WTC11 (cell line): ENCODE data around the gene PKN3. TPM values are rescaled to one million over a fixed set of nuclear protein-coding genes. Genes with fewer than 3 reads are reported as not detected.

Experiments used
- AR ChIP-seq: fragments of 250-450 bp; sonication (Bioruptor Pico); IDR thresholded peaks from 2 replicates; pipeline ENCODE4 v1.9.0; 2021; ENCODE audit warnings: mild to moderate bottlenecking
- ARID4B ChIP-seq: sonication (generic); formaldehyde crosslinking; IDR thresholded peaks from 2 replicates; pipeline ENCODE4 v1.8.0; 2023; ENCODE audit warnings: missing genetic modification reagents, mild to moderate bottlenecking, borderline replicate concordance
- ATF1 ChIP-seq: sonication (generic); formaldehyde crosslinking; IDR thresholded peaks from 2 replicates; pipeline ENCODE4 v1.8.1; 2023; ENCODE audit warnings: mild to moderate bottlenecking, moderate library complexity, missing genetic modification reagents
- ATF3 ChIP-seq: sonication (generic); formaldehyde crosslinking; conservative IDR thresholded peaks from 2 replicates; pipeline ENCODE4 v1.8.1; 2022; ENCODE audit warnings: mild to moderate bottlenecking, missing genetic modification reagents
- CBFB ChIP-seq: sonication (generic); formaldehyde crosslinking; IDR thresholded peaks from 2 replicates; pipeline ENCODE4 v1.8.1; 2022; ENCODE audit warnings: mild to moderate bottlenecking, low read depth, missing genetic modification reagents
- CREB1 ChIP-seq: sonication (generic); formaldehyde crosslinking; IDR thresholded peaks from 2 replicates; pipeline ENCODE4 v1.8.0; 2023; ENCODE audit warnings: mild to moderate bottlenecking, missing genetic modification reagents
- CREM ChIP-seq: sonication (generic); formaldehyde crosslinking; IDR thresholded peaks from 2 replicates; pipeline ENCODE4 v1.8.1; 2022; ENCODE audit warnings: mild to moderate bottlenecking, missing genetic modification reagents, moderate library complexity
- EMX1 ChIP-seq: fragments of 250-450 bp; sonication (Bioruptor Pico); IDR thresholded peaks from 2 replicates; pipeline ENCODE4 v1.8.0; 2021; ENCODE audit warnings: mild to moderate bottlenecking
- ERG ChIP-seq: fragments of 250-450 bp; sonication (Bioruptor Pico); IDR thresholded peaks from 2 replicates; pipeline ENCODE4 v1.8.0; 2021; ENCODE audit warnings: mild to moderate bottlenecking
- FOXJ3 ChIP-seq: sonication (generic); formaldehyde crosslinking; IDR thresholded peaks from 2 replicates; pipeline ENCODE4 v1.9.0; 2021; ENCODE audit warnings: missing genetic modification reagents, mild to moderate bottlenecking, borderline replicate concordance
- FOXP4 ChIP-seq: sonication (generic); formaldehyde crosslinking; IDR thresholded peaks from 2 replicates; pipeline ENCODE4 v1.8.0; 2022; ENCODE audit warnings: mild to moderate bottlenecking, missing genetic modification reagents
- GABPB1 ChIP-seq: sonication (generic); formaldehyde crosslinking; IDR thresholded peaks from 2 replicates; pipeline ENCODE4 v1.8.1; 2023; ENCODE audit warnings: mild to moderate bottlenecking, missing genetic modification reagents
- HMGXB4 ChIP-seq: sonication (generic); formaldehyde crosslinking; IDR thresholded peaks from 2 replicates; pipeline ENCODE4 v1.8.1; 2023; ENCODE audit warnings: mild to moderate bottlenecking, moderate library complexity, missing genetic modification reagents
- IRF1 ChIP-seq: sonication (generic); formaldehyde crosslinking; IDR thresholded peaks from 2 replicates; pipeline ENCODE4 v1.8.0; 2023; ENCODE audit warnings: missing genetic modification reagents
- JAZF1 ChIP-seq: fragments of 250-450 bp; sonication (Bioruptor Pico); IDR thresholded peaks from 2 replicates; pipeline ENCODE4 v1.9.0; 2021; ENCODE audit warnings: moderate library complexity, mild to moderate bottlenecking, inconsistent platforms
- NFE2L1 ChIP-seq: sonication (generic); formaldehyde crosslinking; IDR thresholded peaks from 2 replicates; pipeline ENCODE4 v1.8.1; 2023; ENCODE audit warnings: missing genetic modification reagents
- NFYB ChIP-seq: sonication (generic); formaldehyde crosslinking; conservative IDR thresholded peaks from 2 replicates; pipeline ENCODE4 v1.8.0; 2022; ENCODE audit warnings: low read depth, missing genetic modification reagents
- NR3C1 ChIP-seq: sonication (generic); formaldehyde crosslinking; conservative IDR thresholded peaks from 2 replicates; pipeline ENCODE4 v1.8.1; 2023; ENCODE audit warnings: low read depth, mild to moderate bottlenecking, missing genetic modification reagents
- OVOL2 ChIP-seq: fragments of 250-450 bp; sonication (Bioruptor Pico); IDR thresholded peaks from 2 replicates; pipeline ENCODE4 v1.9.0; 2021; ENCODE audit warnings: mild to moderate bottlenecking, borderline replicate concordance
- SMAD3 ChIP-seq: sonication (generic); formaldehyde crosslinking; IDR thresholded peaks from 2 replicates; pipeline ENCODE4 v1.8.0; 2022; ENCODE audit warnings: missing genetic modification reagents, mild to moderate bottlenecking, borderline replicate concordance
- SMAD4 ChIP-seq: sonication (generic); formaldehyde crosslinking; IDR thresholded peaks from 2 replicates; pipeline ENCODE4 v1.8.0; 2022; ENCODE audit warnings: mild to moderate bottlenecking, missing genetic modification reagents
- SOX15 ChIP-seq: fragments of 250-450 bp; sonication (Bioruptor Pico); IDR thresholded peaks from 2 replicates; pipeline ENCODE4 v1.9.0; 2021; ENCODE audit warnings: mild to moderate bottlenecking
- TEAD1 ChIP-seq: sonication (generic); formaldehyde crosslinking; IDR thresholded peaks from 2 replicates; pipeline ENCODE4 v1.8.0; 2022; ENCODE audit warnings: mild to moderate bottlenecking, missing genetic modification reagents
- USF2 ChIP-seq: sonication (generic); formaldehyde crosslinking; IDR thresholded peaks from 2 replicates; pipeline ENCODE4 v1.8.1; 2023; ENCODE audit warnings: mild to moderate bottlenecking, missing genetic modification reagents, moderate library complexity
- ZNF423 ChIP-seq: fragments of 250-450 bp; sonication (Bioruptor Pico); IDR thresholded peaks from 2 replicates; pipeline ENCODE4 v2.1.2; 2022; ENCODE audit warnings: mild to moderate bottlenecking, moderate library complexity
- total RNA-seq: library from RNA; stranded (reverse); gene quantifications from 3 replicates; pipeline ENCODE4 v1.2.3, GENCODE V29; 2021

PKN3 gene
- total RNA-seq, 1 experiment from 2014 or later, result 24.1 TPM

GRCh38 chr9:128723866-128724743 lies 21.8 kb downstream of the PKN3 start, which contains the start of gene ZDHHC12 (continued):
- TF ChIP-seq AR, result no peak; the same call in 1 of the 2 replicates
- no peak for TF ChIP-seq USF2 (CRISPR knock-in tag)
- TF ChIP-seq ATF1 (CRISPR knock-in tag), result no peak
- no peak for TF ChIP-seq SOX15 (CRISPR knock-in tag)
- no peak for TF ChIP-seq ERG
- no peak for TF ChIP-seq ATF3 (CRISPR knock-in tag)
- 0 out of 2 replicates have a peak, but pooled peaks have one; percentile 17 for TF ChIP-seq FOXP4 (CRISPR knock-in tag)
- no peak for TF ChIP-seq CREB1 (CRISPR knock-in tag)
- TF ChIP-seq TEAD1 (CRISPR knock-in tag), result 0 out of 2 replicates have a peak, but pooled peaks have one; percentile 34
- TF ChIP-seq OVOL2 (CRISPR knock-in tag), result no peak
- TF ChIP-seq ZNF423 (CRISPR knock-in tag), result peak; percentile 45
- TF ChIP-seq CBFB (CRISPR knock-in tag), result no peak; the same call in 1 of the 2 replicates
- TF ChIP-seq JAZF1 (CRISPR knock-in tag), result no peak
- no peak for TF ChIP-seq SMAD4
- no peak for TF ChIP-seq NR3C1
- 0 out of 2 replicates have a peak, but pooled peaks have one; percentile 28 for TF ChIP-seq NFE2L1 (CRISPR knock-in tag)
- no peak for TF ChIP-seq ARID4B (CRISPR knock-in tag)
- TF ChIP-seq NFYB, result peak; percentile 86
- TF ChIP-seq GABPB1 (CRISPR knock-in tag), result peak; percentile 54; the same call in 1 of the 2 replicates
- no peak for TF ChIP-seq HMGXB4 (CRISPR knock-in tag)
- no peak; the same call in 1 of the 2 replicates for TF ChIP-seq CREM (CRISPR knock-in tag)
- no peak for TF ChIP-seq FOXJ3 (CRISPR knock-in tag)
- TF ChIP-seq IRF1 (CRISPR knock-in tag), result no peak
- no peak for TF ChIP-seq SMAD3
- no peak for TF ChIP-seq EMX1 (CRISPR knock-in tag)
